T follicular helper cell (primary cell): ENCODE results near the gene C17orf50.
A peak's percentile ranks its signal among the peaks of the same experiment; 100 is the strongest.

Experiments used
- DNase-seq: peaks from one replicate; pipeline ENCODE4 v3.0.0-alpha.2; 2020; ENCODE audit warnings: low read depth

C17orf50 gene

GRCh38 chr17:35752945-35753764 is 7.5 kb upstream of the C17orf50 start, which contains the start of gene GAS2L2:
Gene GAS2L2 (minus strand): TSS chr17:35753239. CDS start chr17:35752850, 389 bp downstream.
- no peak for DNase-seq

- DNase-seq, result no peak
Measured at GRCh38 chr17:35757243-35757642, 3.4 kb upstream of the C17orf50 start.

GRCh38 chr17:35761601-35762000 is 914 bp downstream of the C17orf50 start:
- DNase-seq, result no peak

- no peak for DNase-seq
Measured at GRCh38 chr17:35763767-35764122, 3.1 kb downstream of the C17orf50 start.

GRCh38 chr17:35764123-35764991 is 3.7 kb downstream of the C17orf50 start:
- DNase-seq, result peak; percentile 66

GRCh38 chr17:35765086-35765710 is 4.5 kb downstream of the C17orf50 start:
- DNase-seq, result no peak

- no peak for DNase-seq
Measured at GRCh38 chr17:35765756-35766488, 5.2 kb downstream of the C17orf50 start.

- DNase-seq, result no peak
Measured at GRCh38 chr17:35766489-35766877, 5.8 kb downstream of the C17orf50 start.

- DNase-seq, result peak; percentile 20
Measured at GRCh38 chr17:35766903-35767510, 6.3 kb downstream of the C17orf50 start.

- no peak for DNase-seq
Measured at GRCh38 chr17:35768797-35769196, 8.1 kb downstream of the C17orf50 start.

GRCh38 chr17:35769895-35770486 is 9.3 kb downstream of the C17orf50 start:
- no peak for DNase-seq

- no peak for DNase-seq
Measured at GRCh38 chr17:35773129-35773528, 12.4 kb downstream of the C17orf50 start.

GRCh38 chr17:35773679-35774425 is 13.2 kb downstream of the C17orf50 start:
- DNase-seq, result no peak

GRCh38 chr17:35774499-35774898 is 13.8 kb downstream of the C17orf50 start:
- DNase-seq, result no peak

- no peak for DNase-seq
Measured at GRCh38 chr17:35775039-35775438, 14.4 kb downstream of the C17orf50 start.

GRCh38 chr17:35775583-35775982 is 14.9 kb downstream of the C17orf50 start:
- no peak for DNase-seq

GRCh38 chr17:35778641-35779196 is 18.0 kb downstream of the C17orf50 start:
- no peak for DNase-seq

- DNase-seq, result no peak
Measured at GRCh38 chr17:35780950-35781349, 20.3 kb downstream of the C17orf50 start.

GRCh38 chr17:35784895-35785294 is 24.2 kb downstream of the C17orf50 start:
- DNase-seq, result no peak

GRCh38 chr17:35786941-35787432 is 26.3 kb downstream of the C17orf50 start:
- DNase-seq, result no peak
